RCC 7860 (cell line): ENCODE data around the gene ATG2B.

Experiments
- DNase-seq: peaks from one replicate; pipeline ENCODE4 v3.0.0-alpha.2; 2015; ENCODE audit warnings: low spot score
- FAIRE-seq: peaks from 2 replicates; lab custom pipeline; 2012; peaks lifted over from hg19 to GRCh38; lab: Jason Lieb, UNC

The ATG2B gene

GRCh38 chr14:96273629-96274028 lies 89.5 kb downstream of the ATG2B start:
- DNase-seq (no peak), FAIRE-seq (no peak)

- FAIRE-seq: no peak
- DNase-seq: peak; percentile 26
These were observed 90.2 kb downstream of the ATG2B start for GRCh38 chr14:96272777-96273473.

- DNase-seq: no peak
- no peak for FAIRE-seq
These were observed 91.7 kb downstream of the ATG2B start for GRCh38 chr14:96271421-96271762.

- DNase-seq (no peak), FAIRE-seq (no peak)
These were observed 92.3 kb downstream of the ATG2B start for GRCh38 chr14:96270565-96271420.

- no peak for DNase-seq
- no peak for FAIRE-seq
These were observed 93.8 kb downstream of the ATG2B start for GRCh38 chr14:96269359-96269710.

GRCh38 chr14:96268431-96269358 lies 94.4 kb downstream of the ATG2B start:
- peak; percentile 55 for FAIRE-seq
- DNase-seq: peak; percentile 79

- FAIRE-seq: no peak
These were observed 95.2 kb downstream of the ATG2B start for GRCh38 chr14:96267916-96268315.

GRCh38 chr14:96267336-96267735 lies 95.8 kb downstream of the ATG2B start:
- FAIRE-seq (no peak), DNase-seq (peak; percentile 5)

More at GRCh38 chr14:96267916-96268315, 95.2 kb downstream of the ATG2B start:
- DNase-seq: peak; percentile 8

- DNase-seq: no peak
- no peak for FAIRE-seq
These were observed 97.6 kb downstream of the ATG2B start for GRCh38 chr14:96265383-96266095.

GRCh38 chr14:96264853-96265252 lies 98.3 kb downstream of the ATG2B start:
- no peak for DNase-seq
- no peak for FAIRE-seq

GRCh38 chr14:96264200-96264553 lies 99.0 kb downstream of the ATG2B start:
- DNase-seq (no peak), FAIRE-seq (no peak)

GRCh38 chr14:96263347-96264199 lies 99.6 kb downstream of the ATG2B start:
- FAIRE-seq: no peak
- no peak for DNase-seq

- FAIRE-seq: no peak
- DNase-seq: no peak
These were observed 101.1 kb downstream of the ATG2B start for GRCh38 chr14:96261772-96262655.

- FAIRE-seq (no peak), DNase-seq (no peak)
These were observed 102.1 kb downstream of the ATG2B start for GRCh38 chr14:96261053-96261452.

GRCh38 chr14:96260341-96260821 lies 102.8 kb downstream of the ATG2B start:
- DNase-seq (no peak), FAIRE-seq (no peak)

GRCh38 chr14:96257900-96258299 lies 105.2 kb downstream of the ATG2B start:
- DNase-seq (no peak), FAIRE-seq (no peak)

GRCh38 chr14:96257056-96257455 lies 106.1 kb downstream of the ATG2B start:
- DNase-seq (no peak), FAIRE-seq (no peak)

- DNase-seq: no peak
- FAIRE-seq: no peak
These were observed 106.7 kb downstream of the ATG2B start for GRCh38 chr14:96256407-96256806.
